D721Med (cell line): ENCODE measurements around the gene CNN3.

Experiments
- DNase-seq: peaks from one replicate; pipeline ENCODE4 v3.0.0; 2011; ENCODE audit warnings: low spot score; ENCODE audit not compliant: insufficient read length
- FAIRE-seq: peaks from 2 replicates; lab custom pipeline; 2011; peaks lifted over from hg19 to GRCh38; lab: Jason Lieb, UNC
- CTCF ChIP-seq: IDR thresholded peaks from 2 replicates; pipeline ENCODE4 v1.5.1; 2012; ENCODE audit warnings: mild to moderate bottlenecking, control low read depth; ENCODE audit not compliant: insufficient read depth; ENCODE audit errors: missing control alignments

The CNN3 gene

GRCh38 chr1:94955767-94956632, 29.1 kb upstream of the CNN3 start:
- DNase-seq (no peak), FAIRE-seq (no peak)
- TF ChIP-seq CTCF: no peak

GRCh38 chr1:94954263-94955220, 27.6 kb upstream of the CNN3 start:
- TF ChIP-seq CTCF: no peak
- DNase-seq (no peak), FAIRE-seq (no peak)

- no peak for TF ChIP-seq CTCF
- no peak for FAIRE-seq
These were observed 26.8 kb upstream of the CNN3 start for GRCh38 chr1:94953746-94954145.

GRCh38 chr1:94953107-94953506, 26.2 kb upstream of the CNN3 start:
- TF ChIP-seq CTCF: no peak
- DNase-seq (no peak), FAIRE-seq (no peak)

More at GRCh38 chr1:94953746-94954145, 26.8 kb upstream of the CNN3 start:
- no peak for DNase-seq

GRCh38 chr1:94952539-94952938, 25.6 kb upstream of the CNN3 start:
- TF ChIP-seq CTCF: no peak
- FAIRE-seq (no peak), DNase-seq (no peak)

- DNase-seq (no peak), FAIRE-seq (no peak)
- TF ChIP-seq CTCF: no peak
These were observed 24.7 kb upstream of the CNN3 start for GRCh38 chr1:94951509-94952208.
